ENCODE data around the gene EHMT1. TPM values are rescaled to one million over a fixed set of nuclear protein-coding genes. Genes with fewer than 3 reads are reported as not detected.

EHMT1 gene
- polyA plus RNA-seq, 2 of the 4 experiments (the other 2 are of a cell fraction), result 41.3 to 48.0 TPM

GRCh38 chr9:137832191-137832700 lies 213.4 kb downstream of the EHMT1 start (continued):
- no peak for TF ChIP-seq KDM1A (IDR thresholded peaks at IDR 0.05; ENCODE audit: low read depth)
- no peak for TF ChIP-seq HOXB5 (CRISPR knock-in tag; IDR thresholded peaks at IDR 0.05)
- TF ChIP-seq, protein P1, sequence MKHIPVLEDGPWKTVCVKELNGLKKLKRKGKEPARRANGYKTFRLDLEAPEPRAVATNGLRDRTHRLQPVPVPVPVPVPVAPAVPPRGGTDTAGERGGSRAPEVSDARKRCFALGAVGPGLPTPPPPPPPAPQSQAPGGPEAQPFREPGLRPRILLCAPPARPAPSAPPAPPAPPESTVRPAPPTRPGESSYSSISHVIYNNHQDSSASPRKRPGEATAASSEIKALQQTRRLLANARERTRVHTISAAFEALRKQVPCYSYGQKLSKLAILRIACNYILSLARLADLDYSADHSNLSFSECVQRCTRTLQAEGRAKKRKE (CRISPR knock-in tag; IDR thresholded peaks at IDR 0.05; ENCODE audit: low read depth), result no peak
- TF ChIP-seq EHF (CRISPR knock-in tag; IDR thresholded peaks at IDR 0.05), result no peak
- no peak for TF ChIP-seq MAZ (IDR thresholded peaks at IDR 0.05; ENCODE audit: borderline replicate concordance, low read depth, low read length)
- TF ChIP-seq, protein P2, sequence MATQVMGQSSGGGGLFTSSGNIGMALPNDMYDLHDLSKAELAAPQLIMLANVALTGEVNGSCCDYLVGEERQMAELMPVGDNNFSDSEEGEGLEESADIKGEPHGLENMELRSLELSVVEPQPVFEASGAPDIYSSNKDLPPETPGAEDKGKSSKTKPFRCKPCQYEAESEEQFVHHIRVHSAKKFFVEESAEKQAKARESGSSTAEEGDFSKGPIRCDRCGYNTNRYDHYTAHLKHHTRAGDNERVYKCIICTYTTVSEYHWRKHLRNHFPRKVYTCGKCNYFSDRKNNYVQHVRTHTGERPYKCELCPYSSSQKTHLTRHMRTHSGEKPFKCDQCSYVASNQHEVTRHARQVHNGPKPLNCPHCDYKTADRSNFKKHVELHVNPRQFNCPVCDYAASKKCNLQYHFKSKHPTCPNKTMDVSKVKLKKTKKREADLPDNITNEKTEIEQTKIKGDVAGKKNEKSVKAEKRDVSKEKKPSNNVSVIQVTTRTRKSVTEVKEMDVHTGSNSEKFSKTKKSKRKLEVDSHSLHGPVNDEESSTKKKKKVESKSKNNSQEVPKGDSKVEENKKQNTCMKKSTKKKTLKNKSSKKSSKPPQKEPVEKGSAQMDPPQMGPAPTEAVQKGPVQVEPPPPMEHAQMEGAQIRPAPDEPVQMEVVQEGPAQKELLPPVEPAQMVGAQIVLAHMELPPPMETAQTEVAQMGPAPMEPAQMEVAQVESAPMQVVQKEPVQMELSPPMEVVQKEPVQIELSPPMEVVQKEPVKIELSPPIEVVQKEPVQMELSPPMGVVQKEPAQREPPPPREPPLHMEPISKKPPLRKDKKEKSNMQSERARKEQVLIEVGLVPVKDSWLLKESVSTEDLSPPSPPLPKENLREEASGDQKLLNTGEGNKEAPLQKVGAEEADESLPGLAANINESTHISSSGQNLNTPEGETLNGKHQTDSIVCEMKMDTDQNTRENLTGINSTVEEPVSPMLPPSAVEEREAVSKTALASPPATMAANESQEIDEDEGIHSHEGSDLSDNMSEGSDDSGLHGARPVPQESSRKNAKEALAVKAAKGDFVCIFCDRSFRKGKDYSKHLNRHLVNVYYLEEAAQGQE (IDR thresholded peaks at IDR 0.05), result no peak
- no peak for TF ChIP-seq HOXA7 (CRISPR knock-in tag; IDR thresholded peaks at IDR 0.05)

DNA sequence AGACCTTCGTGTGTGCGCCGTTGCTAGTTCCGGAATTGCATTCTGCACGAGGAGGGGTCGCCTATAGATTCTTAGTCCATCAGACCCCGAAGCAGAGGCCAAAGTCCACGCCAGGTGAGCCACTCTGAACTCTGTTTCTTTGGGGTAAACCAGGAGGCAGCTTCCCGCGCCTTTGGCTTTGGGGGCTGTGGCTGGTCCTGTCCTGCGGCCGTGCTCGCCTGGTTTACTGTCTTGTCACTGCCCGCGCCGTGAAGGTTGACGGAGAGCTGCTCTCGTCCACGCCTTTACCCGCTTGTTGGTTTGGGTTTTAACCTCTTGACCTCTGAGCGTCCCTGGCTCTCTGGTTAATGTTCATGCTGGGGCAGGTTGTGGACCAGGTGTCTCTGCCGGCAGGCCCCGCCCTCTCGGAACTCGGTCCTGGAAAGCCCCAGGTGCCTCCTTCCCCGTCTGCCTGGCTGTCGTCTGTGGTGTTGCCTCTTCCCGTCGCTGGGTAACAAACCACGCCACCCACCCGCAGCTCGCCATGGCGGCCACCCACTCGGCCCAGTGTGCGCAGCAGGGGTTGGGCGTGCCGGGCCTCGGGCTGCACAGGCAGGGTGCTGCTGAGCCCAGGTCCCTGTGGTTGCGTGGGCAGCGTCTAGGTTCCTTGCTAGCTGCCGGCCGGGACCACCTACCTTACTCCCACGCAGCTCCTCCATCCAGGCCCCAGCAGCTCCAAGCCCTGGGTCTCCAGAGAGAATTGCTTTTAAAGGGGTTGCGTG lies 214.2 kb downstream of the EHMT1 start:
- FAIRE-seq, result no peak
- no peak overlapping the region for H3K4me3 ChIP-seq
- no peak overlapping the region for H3K27ac ChIP-seq
- TF ChIP-seq JUN (IDR thresholded peaks at IDR 0.05) (no peak), CEBPB (IDR thresholded peaks at IDR 0.05) (no peak), PBX3 (IDR thresholded peaks at IDR 0.05) (no peak), NR3C1 (IDR thresholded peaks at IDR 0.05) (no peak), ESRRA (IDR thresholded peaks at IDR 0.05; ENCODE audit: borderline replicate concordance, low read length) (no peak), SMC3 (IDR thresholded peaks at IDR 0.05) (no peak), RNF2 (IDR thresholded peaks at IDR 0.05; ENCODE audit: borderline replicate concordance, low read depth) (no peak), KDM1A (IDR thresholded peaks at IDR 0.05; ENCODE audit: low read depth) (no peak)
- TF ChIP-seq, protein P3, sequence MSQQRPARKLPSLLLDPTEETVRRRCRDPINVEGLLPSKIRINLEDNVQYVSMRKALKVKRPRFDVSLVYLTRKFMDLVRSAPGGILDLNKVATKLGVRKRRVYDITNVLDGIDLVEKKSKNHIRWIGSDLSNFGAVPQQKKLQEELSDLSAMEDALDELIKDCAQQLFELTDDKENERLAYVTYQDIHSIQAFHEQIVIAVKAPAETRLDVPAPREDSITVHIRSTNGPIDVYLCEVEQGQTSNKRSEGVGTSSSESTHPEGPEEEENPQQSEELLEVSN (IDR thresholded peaks at IDR 0.05; ENCODE audit: borderline replicate concordance, low read depth), result no peak
- TF ChIP-seq, protein P4, sequence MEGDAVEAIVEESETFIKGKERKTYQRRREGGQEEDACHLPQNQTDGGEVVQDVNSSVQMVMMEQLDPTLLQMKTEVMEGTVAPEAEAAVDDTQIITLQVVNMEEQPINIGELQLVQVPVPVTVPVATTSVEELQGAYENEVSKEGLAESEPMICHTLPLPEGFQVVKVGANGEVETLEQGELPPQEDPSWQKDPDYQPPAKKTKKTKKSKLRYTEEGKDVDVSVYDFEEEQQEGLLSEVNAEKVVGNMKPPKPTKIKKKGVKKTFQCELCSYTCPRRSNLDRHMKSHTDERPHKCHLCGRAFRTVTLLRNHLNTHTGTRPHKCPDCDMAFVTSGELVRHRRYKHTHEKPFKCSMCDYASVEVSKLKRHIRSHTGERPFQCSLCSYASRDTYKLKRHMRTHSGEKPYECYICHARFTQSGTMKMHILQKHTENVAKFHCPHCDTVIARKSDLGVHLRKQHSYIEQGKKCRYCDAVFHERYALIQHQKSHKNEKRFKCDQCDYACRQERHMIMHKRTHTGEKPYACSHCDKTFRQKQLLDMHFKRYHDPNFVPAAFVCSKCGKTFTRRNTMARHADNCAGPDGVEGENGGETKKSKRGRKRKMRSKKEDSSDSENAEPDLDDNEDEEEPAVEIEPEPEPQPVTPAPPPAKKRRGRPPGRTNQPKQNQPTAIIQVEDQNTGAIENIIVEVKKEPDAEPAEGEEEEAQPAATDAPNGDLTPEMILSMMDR (IDR thresholded peaks at IDR 0.05), result no peak
- 97% methylated on average over 43 of the region's 44 CpGs for WGBS (ENCODE audit: missing lambda C conversion rate)
- CTCF ChIA-PET, result no interaction called here
- ATAC-seq, result no peak
- DNase-seq (ENCODE audit: low read depth in 1 of 2, low spot score in 1 of 2), result no peak
- no peak overlapping the region for H3K4me2 ChIP-seq
- POLR2A ChIA-PET, result no interaction called here
- H3K4me1 ChIP-seq, result no peaks in the 10 kb centered on the region
- H3K9me3 ChIP-seq, result no peaks in the 10 kb centered on the region

Data from A549 (cell line).